GM12873 (cell line): ENCODE measurements around the gene KIF17.

ENCODE experiments used
- CTCF ChIP-seq: IDR thresholded peaks from 2 replicates; pipeline ENCODE4 v1.5.1; 2012; ENCODE audit warnings: low read depth, mild to moderate bottlenecking, moderate library complexity, low read length, control low read depth; ENCODE audit not compliant: insufficient read depth; ENCODE audit errors: missing control alignments

Gene KIF17

DNA sequence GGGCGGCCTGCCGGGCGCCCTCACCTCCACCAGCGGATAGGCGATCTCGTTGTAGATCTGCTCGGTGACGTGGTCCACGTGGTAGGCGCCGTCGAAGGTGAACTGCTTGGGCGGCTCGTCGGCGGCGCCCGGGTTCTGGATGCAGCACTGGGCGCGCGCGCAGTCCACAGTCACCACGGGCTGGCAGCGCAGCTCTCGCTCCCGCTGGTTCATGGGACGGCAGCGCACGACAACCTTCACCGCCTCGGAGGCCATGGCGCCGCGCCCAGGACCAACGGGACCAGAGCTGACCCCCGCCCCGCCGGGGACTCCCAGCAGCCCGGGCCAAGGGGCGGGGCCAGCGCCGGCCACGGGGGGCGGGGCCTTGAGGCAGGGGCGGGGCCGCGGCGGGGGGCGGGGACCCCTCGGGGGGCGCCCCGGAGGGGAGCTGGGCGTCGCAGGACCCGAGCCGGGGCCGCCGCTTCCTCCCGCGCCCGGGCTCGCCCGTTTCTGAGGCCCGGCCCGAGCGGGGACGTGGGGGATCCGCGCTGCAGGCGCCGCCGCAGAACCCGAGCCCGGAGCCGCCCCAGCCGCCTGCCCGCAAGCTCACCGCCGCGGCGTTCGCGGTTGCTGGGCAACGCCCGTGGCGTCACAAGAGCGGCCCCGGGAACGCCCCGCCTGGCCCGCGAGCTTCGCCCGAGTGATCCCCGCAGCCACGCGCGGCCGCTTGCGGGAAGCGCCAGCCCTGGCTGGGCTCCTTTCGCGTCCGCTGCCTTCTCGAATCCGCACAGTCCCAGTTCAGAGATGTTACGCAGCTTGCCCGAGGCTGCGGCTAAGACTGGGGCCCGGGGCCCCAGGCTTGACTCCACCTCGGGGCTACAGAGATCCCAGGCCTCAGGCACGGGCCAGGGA, at the start of gene KIF17:
KIF17 (minus strand) TSS at position 556 of the 891 bp plus-strand sequence; CDS start at position 255, 301 bp downstream.
- no peak for TF ChIP-seq CTCF

GRCh38 chr1:20767271-20767670, 49.5 kb upstream of the KIF17 start:
- TF ChIP-seq CTCF = no peak

DNA sequence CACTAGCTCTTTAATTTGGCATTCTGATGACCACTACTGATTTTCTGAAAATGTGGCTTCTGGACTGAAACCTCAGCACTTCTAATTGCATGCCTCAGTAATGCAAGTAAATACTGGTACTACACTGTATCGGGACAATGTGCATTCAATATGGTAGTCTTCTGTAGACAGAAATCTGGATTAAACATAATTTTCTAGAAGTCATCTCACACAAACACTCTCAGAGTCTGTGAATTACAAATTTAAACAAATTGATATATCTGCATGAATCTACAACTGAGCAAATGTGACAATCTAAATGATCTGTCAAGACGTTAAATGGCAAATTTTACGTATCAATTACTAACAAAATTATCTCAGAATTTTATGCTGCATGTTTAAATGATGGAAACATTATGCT, 45.6 kb upstream of the KIF17 start:
- TF ChIP-seq CTCF = no peak

GRCh38 chr1:20760322-20760721, 42.5 kb upstream of the KIF17 start:
- no peak for TF ChIP-seq CTCF

DNA sequence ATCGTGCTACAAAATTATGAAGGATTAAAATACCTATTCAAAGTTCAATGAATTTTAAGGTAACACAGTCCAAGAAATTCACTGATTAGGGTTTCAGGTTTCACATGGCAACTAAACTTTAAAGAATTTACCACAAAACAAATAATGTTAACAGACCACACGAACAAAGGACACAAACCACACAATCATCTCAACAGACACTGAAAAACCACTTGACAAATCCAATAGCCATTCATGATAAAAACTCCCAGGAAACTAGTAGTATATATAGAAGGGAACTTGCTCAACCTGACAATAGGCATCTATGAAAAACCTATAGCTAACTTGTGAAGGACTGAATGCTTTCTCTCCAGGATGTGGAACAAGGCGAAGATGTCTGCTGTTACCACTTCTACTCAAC, 35.8 kb upstream of the KIF17 start:
- TF ChIP-seq CTCF = no peak

DNA sequence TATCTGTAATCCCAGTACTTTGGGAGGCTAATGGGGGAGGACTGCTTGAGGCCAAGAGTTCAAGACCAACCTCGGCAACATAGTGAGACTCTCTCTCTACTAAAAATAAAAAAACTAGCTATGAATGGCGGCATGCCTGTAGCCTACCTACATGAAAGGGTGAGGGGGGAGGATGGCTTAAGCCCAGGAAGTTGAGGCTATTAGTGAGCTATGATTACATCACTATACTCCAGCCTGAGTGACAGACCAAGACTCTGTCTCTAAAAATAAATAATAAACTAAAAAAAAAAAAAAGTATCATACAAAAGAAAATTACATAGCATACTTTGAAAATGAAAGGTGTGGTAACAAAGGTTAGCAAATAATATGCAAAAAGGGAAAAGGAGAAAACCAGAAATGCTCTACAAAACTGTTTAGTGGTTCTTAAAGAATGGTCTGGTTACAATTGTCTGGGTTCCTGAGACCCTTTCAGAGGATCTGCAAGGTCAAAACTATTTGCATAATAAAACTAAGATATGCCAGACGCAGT, 33.7 kb upstream of the KIF17 start:
- TF ChIP-seq CTCF = no peak

DNA sequence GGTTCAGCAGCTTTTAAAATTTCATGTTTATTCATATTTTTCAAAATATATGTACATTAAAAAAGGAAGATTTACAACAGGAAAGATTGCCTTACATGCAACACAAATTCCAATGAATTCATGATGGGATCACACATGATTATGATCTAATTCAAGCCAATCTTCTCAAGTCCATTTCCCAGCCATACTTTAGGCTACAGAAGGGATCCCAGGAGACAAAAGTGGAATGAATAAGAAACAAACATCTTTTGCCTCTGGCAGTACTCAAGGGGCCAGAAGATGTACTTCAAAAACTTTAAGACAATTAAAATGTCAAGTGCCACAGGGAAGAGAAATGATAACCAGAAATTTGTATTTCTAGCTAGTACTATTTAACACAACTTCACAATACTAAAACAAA, 24.9 kb upstream of the KIF17 start:
- TF ChIP-seq CTCF = no peak
